NCI-H1092 (cell line): Measurements from ENCODE around the gene CLOCK.

Experiments used
- DNase-seq: peaks from one replicate; lab custom pipeline; 2025; lab: John Stamatoyannopoulos, UW

Gene CLOCK

GRCh38 chr4:55381502-55381901 is 165.2 kb downstream of the CLOCK start:
- no peak for DNase-seq

DNA sequence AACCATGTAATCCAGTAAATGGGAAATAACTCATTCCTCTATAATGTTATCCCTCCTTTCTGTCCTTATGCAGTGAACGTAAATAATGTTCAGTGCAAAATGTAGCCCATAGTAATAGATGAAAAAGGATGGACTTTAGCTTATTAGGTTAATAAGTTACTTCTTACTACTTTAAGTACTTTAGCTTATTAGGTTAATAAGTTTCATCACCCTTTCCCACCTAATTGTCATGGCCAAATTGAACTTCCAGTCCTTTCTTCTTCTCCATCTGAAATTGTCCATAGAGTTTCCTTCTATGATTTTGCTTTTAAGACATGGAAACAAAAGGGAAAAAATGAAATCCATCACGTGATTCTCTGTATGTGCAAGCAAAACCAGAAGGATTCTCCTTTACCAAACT is 166.1 kb downstream of the CLOCK start:
- no peak for DNase-seq

GRCh38 chr4:55378617-55379467 is 167.9 kb downstream of the CLOCK start:
- DNase-seq, result no peak
